ENCODE measurements around the gene SPINK6. TPM values are rescaled to one million over a fixed set of nuclear protein-coding genes. Genes with fewer than 3 reads are reported as not detected.

SPINK6 gene
- total RNA-seq, 1 donor from 2014 or later = not detected

DNA sequence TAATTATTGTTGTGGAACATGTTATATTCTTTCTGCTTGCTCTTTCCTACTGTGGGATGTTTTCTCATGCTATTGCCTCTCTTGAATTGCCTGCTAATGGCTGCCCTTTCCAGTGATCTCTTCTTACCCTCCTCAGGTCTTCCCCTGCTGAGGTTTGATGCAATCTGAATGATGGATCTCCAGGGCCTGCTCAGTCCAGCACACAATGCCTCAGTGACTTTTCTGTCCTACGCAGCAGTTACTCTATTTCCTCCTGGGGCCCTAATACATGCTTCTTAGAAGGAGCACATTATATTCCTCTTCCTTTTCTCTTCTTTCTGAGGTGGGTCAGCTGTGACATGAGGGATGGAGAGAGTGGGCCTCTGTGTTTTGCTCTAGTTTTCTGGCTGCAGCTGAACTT lies 34.6 kb upstream of the SPINK6 start, which contains the start of gene SPINK14:
Gene SPINK14, plus strand, starts transcription at position 301 of the 400 bp plus-strand sequence. CDS start 1,187 bp downstream, outside the sequence.
- no peak within 1 kb of the TSS for H3K4me3 ChIP-seq
- no peak for TF ChIP-seq CTCF (IDR thresholded peaks at IDR 0.05; ENCODE audit: borderline replicate concordance)
- H3K27ac ChIP-seq (replicated peaks) = no peak within 1 kb of the TSS
- intact Hi-C loops (cut with micrococcal nuclease) = no loop called here
- H3K27me3 ChIP-seq (ENCODE audit: low read depth) = no peaks in the 10 kb centered on the region
- H3K9me3 ChIP-seq (replicated peaks) = no peaks in the 10 kb centered on the region
- DNase-seq = no peak
- no peaks in the 10 kb centered on the region for H3K4me1 ChIP-seq
- H3K36me3 ChIP-seq = no peaks in the 10 kb centered on the region

DNA sequence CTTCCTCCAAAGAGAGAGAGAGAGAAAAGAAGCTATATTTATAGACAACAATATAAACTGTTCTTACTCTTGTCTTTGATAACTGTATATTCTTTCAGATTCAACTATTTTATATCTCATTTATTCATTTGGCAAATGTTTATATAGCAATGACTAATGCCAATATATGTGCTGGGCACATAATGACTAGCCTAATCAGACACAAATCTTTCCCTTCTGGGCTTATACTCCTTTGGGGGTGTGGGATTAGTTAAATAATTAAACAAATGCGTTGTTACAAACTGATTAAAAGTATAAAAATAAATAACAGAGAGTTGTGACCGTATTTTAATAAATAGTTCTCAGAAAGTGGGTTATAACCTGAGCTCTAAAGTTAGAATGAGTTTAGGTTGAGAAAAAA lies 30.5 kb upstream of the SPINK6 start:
- no peak for TF ChIP-seq CTCF (IDR thresholded peaks at IDR 0.05; ENCODE audit: borderline replicate concordance)
- intact Hi-C loops (cut with micrococcal nuclease) = no loop called here
- Histone ChIP-seq H3K36me3 (no peaks in the 10 kb centered on the region), H3K9me3 (replicated peaks) (no peaks in the 10 kb centered on the region), H3K27me3 (ENCODE audit: low read depth) (no peaks in the 10 kb centered on the region), H3K4me1 (no peaks in the 10 kb centered on the region), H3K27ac (replicated peaks) (no peak overlapping the region), H3K4me3 (no peak overlapping the region)
- DNase-seq = no peak

DNA sequence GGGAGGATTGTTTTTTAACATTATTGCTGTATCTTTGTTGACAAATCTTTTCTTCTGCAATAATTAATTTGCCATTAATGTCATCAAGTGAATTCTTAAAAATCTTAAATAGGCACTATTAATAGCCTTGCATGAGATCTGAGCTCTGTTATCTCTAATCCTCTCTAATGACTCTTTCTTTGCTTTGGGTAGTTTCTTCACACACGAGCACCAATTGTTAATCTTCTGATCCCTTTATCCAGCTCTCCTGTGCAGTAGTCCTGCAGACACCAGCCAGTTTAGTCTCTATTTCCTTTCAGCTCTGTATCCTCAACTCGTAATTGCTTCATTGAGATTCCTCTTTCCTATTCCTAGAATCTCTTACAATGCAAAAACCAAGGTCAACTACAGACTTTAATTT lies 26.4 kb upstream of the SPINK6 start:
- no peak for TF ChIP-seq CTCF (IDR thresholded peaks at IDR 0.05; ENCODE audit: borderline replicate concordance)
- H3K9me3 ChIP-seq (replicated peaks) = no peaks in the 10 kb centered on the region
- no peak for DNase-seq

GRCh38 chr5:148177207-148177606 lies 25.6 kb upstream of the SPINK6 start:
- no peaks in the 10 kb centered on the region for H3K36me3 ChIP-seq
- DNase-seq = no peak
- no peaks in the 10 kb centered on the region for H3K27me3 ChIP-seq (ENCODE audit: low read depth)
- H3K9me3 ChIP-seq (replicated peaks) = no peaks in the 10 kb centered on the region
- intact Hi-C loops (cut with micrococcal nuclease) = loop anchor here (5.0 kb wide), 1 partner anchor 195 kb away; no protein-coding TSS in a partner anchor
- TF ChIP-seq CTCF (IDR thresholded peaks at IDR 0.05; ENCODE audit: borderline replicate concordance) = no peak
- no peak overlapping the region for H3K4me3 ChIP-seq
- H3K27ac ChIP-seq (replicated peaks) = no peak overlapping the region
- no peaks in the 10 kb centered on the region for H3K4me1 ChIP-seq

More for the DNA sequence above, 26.4 kb upstream of the SPINK6 start:
- intact Hi-C loops (cut with micrococcal nuclease) = loop anchor here (5.0 kb wide), 1 partner anchor 196 kb away; no protein-coding TSS in a partner anchor
- no peak overlapping the region for H3K27ac ChIP-seq (replicated peaks)
- H3K36me3 ChIP-seq = no peaks in the 10 kb centered on the region
- H3K4me1 ChIP-seq = no peaks in the 10 kb centered on the region
- H3K27me3 ChIP-seq (ENCODE audit: low read depth) = no peaks in the 10 kb centered on the region
- no peak overlapping the region for H3K4me3 ChIP-seq

DNA sequence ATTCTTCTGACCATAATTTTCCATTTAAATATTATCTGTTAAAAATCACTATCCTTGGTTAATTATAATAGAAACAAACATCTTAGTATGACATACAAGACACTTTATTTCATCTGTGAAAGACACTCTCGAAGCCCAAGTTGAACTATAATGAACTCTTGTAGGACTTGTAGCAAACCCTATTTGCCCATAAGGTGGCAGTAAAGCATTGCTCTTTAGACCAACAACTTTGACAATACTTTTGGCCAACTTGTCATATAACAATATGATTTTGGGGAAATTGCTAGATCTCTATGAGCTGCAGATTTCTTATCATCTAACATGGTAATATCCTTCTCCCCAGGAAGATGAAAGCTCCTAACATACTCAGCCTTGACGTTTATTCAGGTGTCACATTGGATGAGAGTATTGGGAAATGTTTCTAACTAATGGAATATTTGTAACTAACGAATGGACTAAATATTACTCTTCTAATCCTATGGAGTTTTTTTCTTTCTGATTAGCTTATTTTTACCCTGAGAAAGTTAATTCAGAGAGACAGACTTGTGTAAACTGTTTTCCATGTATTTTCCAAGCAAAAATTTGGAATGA lies 23.5 kb upstream of the SPINK6 start:
- Histone ChIP-seq H3K4me3 (no peak overlapping the region), H3K9me3 (replicated peaks) (no peaks in the 10 kb centered on the region), H3K27me3 (ENCODE audit: low read depth) (no peaks in the 10 kb centered on the region), H3K27ac (replicated peaks) (no peak overlapping the region), H3K36me3 (no peaks in the 10 kb centered on the region), H3K4me1 (no peaks in the 10 kb centered on the region)
- DNase-seq = no peak
- TF ChIP-seq CTCF (IDR thresholded peaks at IDR 0.05; ENCODE audit: borderline replicate concordance) = peak; percentile 84
- intact Hi-C loops (cut with micrococcal nuclease) = loop anchor here (2.0 to 5.0 kb wide), 2 partner anchors 193 to 551 kb away; no protein-coding TSS in a partner anchor
